Uterus (tissue), 2 donors: Measurements from ENCODE around the gene RGPD5.
"Not testable (repeated sequence)": the region's sequence is repeated elsewhere in the genome, so short reads cannot be mapped to it uniquely, and the experiment has no call there.

ENCODE experiments used
- CTCF ChIP-seq, 4 experiments: fragments of 200-600 bp in 2 of 4; fragments of 450-650 bp in 2 of 4; sonication (generic) in 2 of 4; IDR thresholded peaks; one replicate each; pipeline ENCODE4 v1.5.1; 2016 to 2019; ENCODE audit warnings: antibody characterized with exemption in 4 of 4, mild to moderate bottlenecking in 2 of 4, moderate library complexity in 1 of 4
- POLR2A ChIP-seq, 2 donors: fragments of 450-650 bp; IDR thresholded peaks; one replicate each; pipeline ENCODE4 v1.6.1; 2016; ENCODE audit warnings: antibody characterized with exemption in 2 of 2, mild to moderate bottlenecking in 1 of 2, moderate library complexity in 1 of 2

DNA sequence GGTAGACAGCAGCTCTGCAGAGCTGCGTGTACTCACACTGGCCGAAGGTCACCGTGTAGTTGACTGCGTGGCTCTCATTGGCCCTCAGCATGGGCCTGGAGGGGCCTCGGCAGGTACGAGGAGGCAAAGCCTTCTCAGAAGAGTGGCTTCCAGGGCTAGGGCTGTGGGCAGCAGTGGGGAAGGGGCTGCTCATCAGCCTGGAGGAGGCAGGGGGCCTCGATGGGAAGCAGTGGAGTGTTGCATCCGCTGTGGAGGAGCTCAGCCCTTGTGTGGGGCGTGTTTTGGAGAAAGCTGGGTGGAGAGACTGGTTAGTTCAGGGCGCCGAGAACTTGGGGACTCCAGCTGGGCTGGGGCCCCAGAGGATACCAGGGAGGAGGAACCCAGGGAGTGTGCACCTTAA is 28.0 kb upstream of the RGPD5 start:
- not testable (repeated sequence) for TF ChIP-seq CTCF, POLR2A (IDR thresholded peaks at IDR 0.05)
